ENCODE data around the gene PCDH9.

The PCDH9 gene

DNA sequence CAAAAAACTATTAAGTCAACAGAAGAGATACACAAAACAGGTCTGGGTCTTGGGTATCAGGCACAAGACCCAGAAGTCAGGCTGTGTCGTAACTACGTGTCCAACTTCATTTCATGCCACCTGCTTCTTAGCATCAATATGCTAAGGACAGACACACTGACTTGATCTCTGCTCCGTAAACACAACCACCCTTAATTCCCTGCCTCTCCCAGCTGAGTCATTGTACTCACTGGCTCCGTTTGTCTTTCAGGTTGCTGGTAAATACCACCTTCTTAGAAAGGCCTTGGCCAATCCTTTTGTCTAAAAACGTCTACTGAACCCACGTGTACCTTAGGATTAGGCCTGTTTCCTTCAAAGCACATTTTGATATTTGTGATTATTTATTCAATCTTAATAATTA, 726.2 kb downstream of the PCDH9 start:
- no peak for DNase-seq

DNA sequence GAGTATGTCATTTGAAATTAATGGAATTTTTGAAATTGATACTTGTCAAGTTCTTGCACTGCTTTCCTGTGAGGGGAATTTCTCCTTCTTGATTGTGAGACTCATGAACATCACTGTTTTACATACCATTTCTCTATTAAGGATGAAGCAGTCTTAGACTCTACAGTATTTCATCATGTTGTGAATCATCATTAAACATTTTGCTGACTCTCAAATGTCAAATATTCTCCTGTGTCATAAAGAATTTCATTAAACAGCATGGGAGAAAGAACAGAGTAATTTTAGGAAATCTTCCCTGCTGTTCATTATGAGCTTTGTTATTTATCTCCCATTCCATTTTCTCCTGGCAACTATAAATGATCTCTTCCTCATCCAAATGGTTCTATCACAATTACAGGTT, 729.0 kb downstream of the PCDH9 start:
- DNase-seq: no peak

DNA sequence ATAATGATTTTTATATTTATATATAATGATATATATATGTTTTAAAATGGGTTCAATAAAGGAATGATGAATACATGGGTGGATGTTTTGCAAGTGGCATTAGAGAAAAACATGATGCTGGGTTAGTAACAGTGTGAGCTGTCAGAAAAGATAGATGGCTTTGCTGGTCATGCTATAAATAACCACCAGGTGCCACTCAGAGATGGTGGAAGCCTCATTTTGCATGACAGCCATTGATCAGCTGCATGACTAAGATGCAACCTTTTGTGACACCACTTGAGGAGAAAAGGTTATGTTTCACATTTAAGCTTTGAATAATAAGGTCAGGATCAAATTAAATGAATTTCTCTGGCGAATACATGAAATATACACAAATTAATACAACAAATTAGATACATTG, 737.7 kb downstream of the PCDH9 start:
- DNase-seq: no peak

GRCh38 chr13:66491251-66491650, 738.9 kb downstream of the PCDH9 start:
- DNase-seq: no peak

GRCh38 chr13:66489586-66489985, 740.5 kb downstream of the PCDH9 start:
- no peak for DNase-seq

GRCh38 chr13:66489172-66489571, 741.0 kb downstream of the PCDH9 start:
- DNase-seq: no peak

DNA sequence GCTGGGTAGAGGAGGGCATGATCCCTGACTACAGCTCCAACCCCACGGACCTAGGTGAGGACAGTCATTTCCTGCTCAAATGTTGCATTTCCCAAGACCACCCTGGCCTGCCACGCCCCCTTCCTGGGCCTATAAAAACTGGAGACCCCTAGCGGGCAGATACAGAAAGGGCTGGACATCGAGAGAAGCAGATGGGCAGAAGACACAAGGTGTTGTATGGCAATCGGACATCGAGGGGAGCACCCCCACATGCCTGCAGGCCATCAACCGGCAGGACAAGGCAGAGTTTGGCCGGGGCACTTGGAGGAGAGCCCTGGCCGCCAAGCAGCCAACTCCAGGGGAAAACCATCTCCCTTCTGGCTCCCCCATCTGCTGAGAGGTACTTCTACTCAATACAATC, 746.4 kb downstream of the PCDH9 start:
- no peak for DNase-seq

DNA sequence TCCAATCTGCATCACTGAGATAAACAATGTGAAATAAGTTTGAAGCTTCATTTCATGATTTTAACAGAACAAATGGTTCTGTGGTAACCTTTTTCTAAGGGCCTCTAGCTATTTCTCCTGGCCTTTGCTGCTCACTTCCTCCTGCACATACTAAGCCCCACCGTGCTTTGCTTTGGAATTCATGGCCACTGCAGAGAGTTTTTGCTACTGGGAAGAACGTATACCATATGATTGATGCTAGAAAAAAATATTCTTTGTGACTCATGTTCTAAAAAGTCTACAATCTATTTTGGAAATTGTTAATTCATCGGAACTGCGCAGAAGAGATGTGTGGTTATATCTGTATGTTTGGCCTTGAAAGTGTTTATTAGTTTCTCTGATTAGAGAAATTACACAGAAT, 747.3 kb downstream of the PCDH9 start:
- DNase-seq: no peak

GRCh38 chr13:66477816-66478215, 752.3 kb downstream of the PCDH9 start:
- no peak for DNase-seq

DNA sequence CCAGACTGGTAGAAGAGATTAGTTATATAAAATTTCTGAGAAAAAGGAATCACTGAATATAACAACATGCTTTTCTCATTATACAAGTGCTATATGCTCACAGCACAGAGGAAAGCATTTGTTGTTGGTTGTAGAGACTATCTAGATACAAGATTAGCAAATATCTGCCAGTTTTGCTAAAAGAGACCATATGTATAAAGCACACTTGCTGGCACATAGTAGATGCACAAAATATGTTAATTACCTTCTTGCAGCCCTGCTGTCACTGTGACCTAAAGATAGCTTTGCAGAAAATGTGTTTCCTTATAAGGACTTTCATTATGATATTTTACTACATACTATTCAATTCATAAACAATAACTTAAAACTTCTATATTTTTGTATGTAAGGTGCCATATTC, 755.1 kb downstream of the PCDH9 start:
- DNase-seq: no peak

DNA sequence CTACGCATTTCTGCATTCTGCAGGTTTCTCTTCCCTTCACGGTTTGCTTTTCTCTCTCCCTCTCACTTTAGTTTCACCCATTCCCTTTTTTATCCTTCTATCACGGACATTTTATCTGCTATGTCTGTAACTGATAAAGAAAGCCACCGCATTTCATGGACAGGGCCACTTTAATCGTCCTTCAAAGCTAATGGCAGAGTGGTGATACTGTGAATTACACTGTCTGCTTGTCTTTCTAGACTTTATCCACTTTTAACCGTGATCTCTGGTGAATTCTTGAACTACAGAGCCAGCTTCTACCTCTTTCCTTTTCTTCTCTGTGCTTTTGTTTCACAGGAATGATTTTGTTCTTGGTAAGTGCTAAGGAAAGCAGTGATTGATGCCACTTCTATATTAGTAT, 760.4 kb downstream of the PCDH9 start:
- DNase-seq: no peak

GRCh38 chr13:66468656-66469055, 761.5 kb downstream of the PCDH9 start:
- DNase-seq: no peak

DNA sequence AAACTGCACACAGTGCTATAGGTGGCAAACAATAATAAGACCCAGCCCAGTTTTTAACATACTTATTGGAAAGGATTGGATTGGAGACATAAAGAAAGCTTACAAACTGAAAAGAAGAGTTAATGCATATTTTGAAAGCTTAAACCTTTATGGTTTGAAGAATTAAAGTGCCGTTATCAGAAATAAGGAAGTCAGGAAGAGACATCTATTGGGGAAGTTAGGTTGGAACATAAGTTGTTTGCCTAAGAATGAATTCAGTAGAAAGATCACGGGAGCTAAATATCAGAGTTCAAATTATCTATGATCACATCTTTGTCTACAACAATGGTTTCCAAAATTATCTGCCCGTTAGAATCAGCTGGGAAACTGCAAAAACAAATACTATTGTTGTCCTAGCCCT, 767.9 kb downstream of the PCDH9 start:
- no peak for DNase-seq

DNA sequence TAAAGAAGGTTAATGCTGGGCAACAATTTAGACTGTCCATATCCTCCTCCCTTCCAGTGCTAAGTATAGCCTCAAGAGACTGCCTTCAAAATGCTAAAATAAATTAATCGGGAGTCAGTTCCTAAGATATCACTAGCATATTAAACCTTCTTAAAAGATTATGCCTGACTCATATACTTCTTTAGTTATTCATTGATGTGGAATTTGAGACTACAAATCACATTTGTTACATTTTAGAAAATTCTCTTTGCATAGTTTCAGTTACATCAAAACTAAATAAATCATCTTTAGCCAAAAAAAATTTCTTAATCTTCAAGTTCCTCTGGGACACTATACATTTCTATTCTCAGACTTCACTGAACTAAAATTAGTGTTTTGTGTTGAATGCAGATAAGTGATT, 769.1 kb downstream of the PCDH9 start:
- no peak for DNase-seq

GRCh38 chr13:66459634-66460033, 770.5 kb downstream of the PCDH9 start:
- DNase-seq: no peak

DNA sequence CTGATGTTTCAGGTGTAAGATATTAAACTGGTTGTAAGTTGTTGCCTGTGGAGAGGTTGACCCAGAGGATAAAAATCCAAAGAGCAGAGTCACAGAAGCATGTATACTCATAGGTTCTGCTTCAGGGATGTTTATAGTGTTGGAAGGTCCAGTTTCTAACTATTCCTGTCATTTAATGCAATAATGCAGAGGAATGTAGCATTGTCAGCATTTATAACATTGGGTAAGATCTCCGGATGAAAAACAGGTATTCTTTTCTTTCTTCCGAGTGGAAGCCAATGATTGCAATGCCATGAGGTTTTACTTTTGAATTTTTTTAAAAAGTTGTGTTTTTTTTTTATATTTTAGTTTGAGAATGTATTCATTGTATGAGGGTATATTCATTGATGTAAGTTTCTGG, 771.0 kb downstream of the PCDH9 start:
- no peak for DNase-seq

- DNase-seq: no peak
These were observed 783.7 kb downstream of the PCDH9 start for GRCh38 chr13:66446413-66446812.

GRCh38 chr13:66443926-66444325, 786.2 kb downstream of the PCDH9 start:
- no peak for DNase-seq

GRCh38 chr13:66440938-66441337, 789.2 kb downstream of the PCDH9 start:
- no peak for DNase-seq

GRCh38 chr13:66430728-66431127, 799.4 kb downstream of the PCDH9 start:
- no peak for DNase-seq

DNA sequence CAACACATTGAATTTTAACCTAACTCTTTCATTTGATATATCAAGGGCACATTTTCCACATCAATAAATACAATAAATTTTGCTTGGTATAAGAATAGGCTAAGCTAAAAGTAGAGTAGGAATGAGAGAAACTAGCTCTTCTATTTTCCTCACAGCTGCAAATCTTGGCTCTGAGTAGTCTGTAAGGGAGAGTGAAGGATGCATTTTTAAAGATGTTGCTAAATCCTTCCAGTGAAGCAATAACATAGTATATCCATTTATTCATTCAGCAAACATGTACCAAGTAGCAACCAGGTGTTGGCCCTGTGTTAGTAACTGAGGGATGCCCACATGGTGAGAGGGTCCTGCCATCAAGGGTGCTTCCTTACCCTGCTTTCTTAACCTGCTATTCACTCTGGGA, 799.9 kb downstream of the PCDH9 start:
- DNase-seq: no peak

- no peak for DNase-seq
These were observed 801.0 kb downstream of the PCDH9 start for GRCh38 chr13:66429156-66429555.

DNA sequence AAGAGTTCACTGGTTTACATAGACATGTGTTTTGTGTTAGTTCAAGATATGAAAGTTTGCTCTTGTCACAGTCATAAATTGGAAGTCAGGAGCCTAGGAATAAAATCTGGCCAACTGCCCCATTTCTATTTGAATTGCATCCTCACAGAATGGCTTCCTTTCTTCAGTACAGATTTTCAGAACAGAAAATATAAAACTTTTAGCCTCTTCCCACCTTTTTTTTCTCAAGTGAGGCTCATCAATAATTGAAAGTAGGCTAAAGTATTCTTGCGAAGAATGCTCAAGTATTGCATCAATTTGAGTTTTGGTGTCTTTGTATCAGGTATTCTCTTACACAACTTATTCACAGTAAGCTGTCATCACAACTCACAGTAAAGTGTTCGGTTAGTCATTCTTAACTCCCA, 802.7 kb downstream of the PCDH9 start:
- DNase-seq: no peak

- DNase-seq: no peak
These were observed 804.4 kb downstream of the PCDH9 start for GRCh38 chr13:66425741-66426140.

DNA sequence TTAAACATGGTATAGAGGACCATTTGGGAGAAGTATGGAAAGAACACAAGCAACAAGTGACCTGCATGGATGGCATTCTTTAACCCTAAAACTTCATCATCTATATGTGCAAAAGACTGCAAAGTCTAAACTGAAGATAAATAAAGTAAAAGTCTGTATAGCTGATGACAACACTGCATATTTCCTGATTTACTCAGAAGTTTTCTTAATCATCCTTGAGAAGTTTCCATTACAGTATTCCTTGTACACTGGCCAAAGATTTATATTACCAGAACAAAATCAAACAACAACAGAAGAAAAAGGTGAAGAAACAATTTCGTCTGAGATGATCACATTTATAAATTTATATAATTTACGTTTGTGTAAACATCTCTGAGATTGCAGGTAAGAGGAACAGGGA, 805.7 kb downstream of the PCDH9 start:
- DNase-seq: no peak

GRCh38 chr13:66415444-66415843, 814.7 kb downstream of the PCDH9 start:
- DNase-seq: no peak
